ENCODE measurements around the gene PFKFB2.

DNA sequence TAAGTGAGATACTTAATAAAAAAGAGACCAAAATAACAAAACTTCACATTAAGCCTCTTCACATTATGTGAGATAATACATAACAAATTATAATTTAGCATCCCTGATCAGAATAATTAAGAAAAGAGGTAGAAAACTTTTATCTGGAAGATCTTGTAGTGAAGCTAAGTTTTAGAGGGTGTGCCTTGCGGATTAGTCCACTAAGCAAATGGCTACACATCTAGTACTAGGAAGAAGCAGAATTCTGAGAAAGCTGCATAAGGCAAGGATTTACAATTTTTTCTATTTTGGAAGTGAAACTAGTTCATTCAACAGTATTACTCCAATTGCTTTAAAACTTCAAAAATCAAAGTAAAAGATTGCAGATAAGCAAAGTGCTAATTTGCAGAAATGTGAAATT is 5.6 kb upstream of the PFKFB2 start:
- TF ChIP-seq, protein P1, sequence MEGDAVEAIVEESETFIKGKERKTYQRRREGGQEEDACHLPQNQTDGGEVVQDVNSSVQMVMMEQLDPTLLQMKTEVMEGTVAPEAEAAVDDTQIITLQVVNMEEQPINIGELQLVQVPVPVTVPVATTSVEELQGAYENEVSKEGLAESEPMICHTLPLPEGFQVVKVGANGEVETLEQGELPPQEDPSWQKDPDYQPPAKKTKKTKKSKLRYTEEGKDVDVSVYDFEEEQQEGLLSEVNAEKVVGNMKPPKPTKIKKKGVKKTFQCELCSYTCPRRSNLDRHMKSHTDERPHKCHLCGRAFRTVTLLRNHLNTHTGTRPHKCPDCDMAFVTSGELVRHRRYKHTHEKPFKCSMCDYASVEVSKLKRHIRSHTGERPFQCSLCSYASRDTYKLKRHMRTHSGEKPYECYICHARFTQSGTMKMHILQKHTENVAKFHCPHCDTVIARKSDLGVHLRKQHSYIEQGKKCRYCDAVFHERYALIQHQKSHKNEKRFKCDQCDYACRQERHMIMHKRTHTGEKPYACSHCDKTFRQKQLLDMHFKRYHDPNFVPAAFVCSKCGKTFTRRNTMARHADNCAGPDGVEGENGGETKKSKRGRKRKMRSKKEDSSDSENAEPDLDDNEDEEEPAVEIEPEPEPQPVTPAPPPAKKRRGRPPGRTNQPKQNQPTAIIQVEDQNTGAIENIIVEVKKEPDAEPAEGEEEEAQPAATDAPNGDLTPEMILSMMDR (IDR thresholded peaks at IDR 0.05): no peak
- TF ChIP-seq POLR2A (IDR thresholded peaks at IDR 0.05): no peak
